Mesendoderm (in vitro differentiated cells): Measurements from ENCODE around the gene COL1A2.

Source experiments
- DNase-seq: peaks from one replicate; pipeline ENCODE4 v3.0.0; 2013
- H2AK5ac ChIP-seq: 2 replicates; pipeline ENCODE4 v1.6.1; 2013; ENCODE audit warnings: low read length, inconsistent platforms
- H2BK120ac ChIP-seq: 2 replicates; pipeline ENCODE4 v1.6.1; 2013; ENCODE audit warnings: low read depth, mild to moderate bottlenecking, low read length, moderate library complexity, mixed read lengths
- H2BK15ac ChIP-seq: replicated peaks from 2 replicates; pipeline ENCODE4 v1.6.1; 2013; ENCODE audit warnings: low read depth, mild to moderate bottlenecking, moderate library complexity
- H2BK5ac ChIP-seq: 2 replicates; pipeline ENCODE4 v1.6.1; 2013; ENCODE audit warnings: low read length, inconsistent platforms
- H3K18ac ChIP-seq: 2 replicates; pipeline ENCODE4 v1.6.1; 2013; ENCODE audit warnings: mild to moderate bottlenecking, low read length, mixed read lengths
- H3K23ac ChIP-seq: one replicate; pipeline ENCODE4 v1.6.1; 2013; ENCODE audit warnings: low read length
- H3K27ac ChIP-seq: 2 replicates; pipeline ENCODE4 v1.5.1; 2013; ENCODE audit warnings: low read depth, mild to moderate bottlenecking, inconsistent platforms, low read length, moderate library complexity
- H3K27me3 ChIP-seq: 2 replicates; pipeline ENCODE4 v1.6.1; 2013; ENCODE audit warnings: low read length, control low read depth, mild to moderate bottlenecking, inconsistent platforms; ENCODE audit not compliant: insufficient read depth, poor library complexity
- H3K36me3 ChIP-seq: 2 replicates; pipeline ENCODE4 v1.6.1; 2013; ENCODE audit warnings: low read length, inconsistent platforms; ENCODE audit not compliant: control insufficient read depth, insufficient read depth
- H3K4ac ChIP-seq: one replicate; pipeline ENCODE4 v1.6.1; 2013; ENCODE audit warnings: low read depth, mild to moderate bottlenecking, low read length, moderate library complexity
- H3K4me1 ChIP-seq: 2 replicates; pipeline ENCODE4 v1.6.1; 2013; ENCODE audit warnings: low read depth, low read length, inconsistent platforms; ENCODE audit not compliant: control insufficient read depth
- H3K4me2 ChIP-seq: 2 replicates; pipeline ENCODE4 v1.6.1; 2013; ENCODE audit warnings: low read length
- H3K4me3 ChIP-seq: 2 replicates; pipeline ENCODE4 v1.5.1; 2013; ENCODE audit warnings: mild to moderate bottlenecking, low read length
- H3K56ac ChIP-seq: one replicate; pipeline ENCODE4 v1.6.1; 2013; ENCODE audit warnings: low read length
- H3K79me1 ChIP-seq: 2 replicates; pipeline ENCODE4 v1.6.1; 2013; ENCODE audit warnings: low read length, inconsistent platforms
- H3K79me2 ChIP-seq: 2 replicates; pipeline ENCODE4 v1.6.1; 2013; ENCODE audit warnings: mild to moderate bottlenecking, low read length; ENCODE audit not compliant: control insufficient read depth, insufficient read depth
- H3K9ac ChIP-seq: 2 replicates; pipeline ENCODE4 v1.6.1; 2013; ENCODE audit warnings: low read length, inconsistent platforms
- H4K5ac ChIP-seq: one replicate; pipeline ENCODE4 v1.6.1; 2013; ENCODE audit warnings: low read length
- H4K8ac ChIP-seq: one replicate; pipeline ENCODE4 v1.6.1; 2013; ENCODE audit warnings: low read depth, mild to moderate bottlenecking, control low read depth, low read length, moderate library complexity
- WGBS: extraction: QIAGEN DNeasy Blood & Tissue Kit; methylation state at CpG from one replicate; pipeline ENCODE4 v1.1.7; 2013; ENCODE audit warnings: low lambda C conversion rate, missing lambda C conversion rate; ENCODE audit not compliant: insufficient coverage; ENCODE audit errors: extremely low coverage; 5-methylcytosine and 5-hydroxymethylcytosine counted together

COL1A2 gene

GRCh38 chr7:94425546-94425945, 30.9 kb downstream of the COL1A2 start:
- H2BK120ac ChIP-seq = no peak overlapping the region
- no peak overlapping the region for H3K23ac ChIP-seq
- no peaks in the 10 kb centered on the region for H3K4me1 ChIP-seq
- no peaks in the 10 kb centered on the region for H3K79me1 ChIP-seq
- no peak overlapping the region for H2BK5ac ChIP-seq
- no CpG with 5 or more reads among the region's 10 CpGs for WGBS
- no peaks in the 10 kb centered on the region for H3K27me3 ChIP-seq
- no peak for DNase-seq
- no peaks in the 10 kb centered on the region for H3K79me2 ChIP-seq
- no peak overlapping the region for H3K18ac ChIP-seq
- H3K56ac ChIP-seq = no peak overlapping the region
- no peak overlapping the region for H3K27ac ChIP-seq
- no peak overlapping the region for H2BK15ac ChIP-seq
- no peak overlapping the region for H4K8ac ChIP-seq
- H3K4ac ChIP-seq = no peak overlapping the region
- H4K5ac ChIP-seq = no peak overlapping the region
- no peak overlapping the region for H3K4me2 ChIP-seq
- H3K9ac ChIP-seq = no peak overlapping the region
- H3K36me3 ChIP-seq = peaks cover 17% of the 10 kb centered on the region
- no peak overlapping the region for H3K4me3 ChIP-seq
- H2AK5ac ChIP-seq = no peak overlapping the region

GRCh38 chr7:94426980-94427875, 32.5 kb downstream of the COL1A2 start:
- H3K4ac ChIP-seq = no peak overlapping the region
- no peaks in the 10 kb centered on the region for H3K79me1 ChIP-seq
- H3K4me3 ChIP-seq = no peak overlapping the region
- H3K56ac ChIP-seq = no peak overlapping the region
- no peak overlapping the region for H4K5ac ChIP-seq
- no peak for DNase-seq
- peaks cover 17% of the 10 kb centered on the region for H3K36me3 ChIP-seq
- no peak overlapping the region for H4K8ac ChIP-seq
- WGBS = no CpG with 5 or more reads among the region's 12 CpGs
- no peak overlapping the region for H3K23ac ChIP-seq
- no peak overlapping the region for H2BK5ac ChIP-seq
- H3K27me3 ChIP-seq = no peaks in the 10 kb centered on the region
- no peak overlapping the region for H2AK5ac ChIP-seq
- H3K27ac ChIP-seq = no peak overlapping the region
- H3K79me2 ChIP-seq = no peaks in the 10 kb centered on the region
- no peaks in the 10 kb centered on the region for H3K4me1 ChIP-seq
- H2BK15ac ChIP-seq = no peak overlapping the region
- no peak overlapping the region for H3K9ac ChIP-seq
- no peak overlapping the region for H2BK120ac ChIP-seq
- H3K4me2 ChIP-seq = no peak overlapping the region
- no peak overlapping the region for H3K18ac ChIP-seq

- Histone ChIP-seq H3K9ac (no peak overlapping the region), H2BK120ac (no peak overlapping the region), H2BK5ac (no peak overlapping the region), H3K36me3 (peaks cover 13% of the 10 kb centered on the region), H3K4me3 (no peak overlapping the region), H4K5ac (no peak overlapping the region), H3K79me1 (no peaks in the 10 kb centered on the region), H2BK15ac (no peak overlapping the region), H3K4ac (no peak overlapping the region), H3K79me2 (no peaks in the 10 kb centered on the region), H3K27ac (no peak overlapping the region), H3K4me1 (no peaks in the 10 kb centered on the region), H2AK5ac (no peak overlapping the region), H3K23ac (no peak overlapping the region), H3K56ac (no peak overlapping the region), H3K4me2 (no peak overlapping the region), H4K8ac (no peak overlapping the region), H3K27me3 (no peaks in the 10 kb centered on the region), H3K18ac (no peak overlapping the region)
- no CpG with 5 or more reads among the region's 1 CpG for WGBS
- DNase-seq = no peak
Measured at GRCh38 chr7:94429153-94429552, 34.5 kb downstream of the COL1A2 start.

DNA sequence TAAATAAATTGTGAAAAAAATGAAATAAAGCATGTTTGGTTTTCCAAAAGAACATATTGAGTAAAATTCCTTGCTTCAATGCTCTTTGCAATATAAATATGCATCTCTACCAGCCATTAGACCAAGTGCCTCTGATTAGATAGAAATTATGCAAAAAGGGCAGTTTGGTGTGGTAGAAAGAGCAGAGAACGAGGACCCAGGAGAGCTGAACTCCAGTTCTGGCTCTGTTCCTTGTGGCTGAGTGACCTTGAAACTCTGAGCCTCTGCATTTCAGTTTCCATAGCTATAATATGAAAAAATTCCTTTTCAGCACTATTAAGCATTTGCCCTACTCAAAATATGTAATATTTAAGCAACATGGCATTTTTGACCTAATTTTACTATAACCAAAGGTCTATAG, 36.5 kb downstream of the COL1A2 start:
- DNase-seq = no peak
- Histone ChIP-seq H3K9ac (no peak overlapping the region), H4K5ac (no peak overlapping the region), H3K27ac (no peak overlapping the region), H3K56ac (no peak overlapping the region), H2BK15ac (no peak overlapping the region), H2AK5ac (no peak overlapping the region), H3K23ac (no peak overlapping the region), H3K79me2 (no peaks in the 10 kb centered on the region), H3K4ac (no peak overlapping the region), H3K4me2 (no peak overlapping the region), H3K4me3 (no peak overlapping the region), H4K8ac (no peak overlapping the region), H3K27me3 (no peaks in the 10 kb centered on the region), H3K18ac (no peak overlapping the region), H3K36me3 (peaks cover 8% of the 10 kb centered on the region), H3K79me1 (no peaks in the 10 kb centered on the region), H3K4me1 (no peaks in the 10 kb centered on the region), H2BK5ac (no peak overlapping the region), H2BK120ac (no peak overlapping the region)
- no CpG with 5 or more reads among the region's 1 CpG for WGBS

- Histone ChIP-seq H2AK5ac (no peak overlapping the region), H2BK15ac (no peak overlapping the region), H3K79me2 (no peaks in the 10 kb centered on the region), H3K4me3 (no peak overlapping the region), H3K56ac (no peak overlapping the region), H4K5ac (no peak overlapping the region), H3K4me2 (no peak overlapping the region), H4K8ac (no peak overlapping the region), H2BK5ac (no peak overlapping the region), H3K36me3 (peaks cover 6% of the 10 kb centered on the region), H3K27me3 (no peaks in the 10 kb centered on the region), H3K4me1 (no peaks in the 10 kb centered on the region), H3K79me1 (no peaks in the 10 kb centered on the region), H3K27ac (no peak overlapping the region), H3K23ac (no peak overlapping the region), H3K18ac (no peak overlapping the region), H2BK120ac (no peak overlapping the region), H3K4ac (no peak overlapping the region), H3K9ac (no peak overlapping the region)
- no peak for DNase-seq
- WGBS = no CpG with 5 or more reads among the region's 3 CpGs
Measured at GRCh38 chr7:94431619-94432280, 37.1 kb downstream of the COL1A2 start.
